HG03039 (cell line): ENCODE measurements around the gene ELMO3.

ENCODE experiments used
- ATAC-seq: cut with Tn5 transposase; IDR thresholded peaks from one replicate; pipeline ENCODE4 v1.9.1; 2021; ENCODE audit warnings: mild to moderate bottlenecking, moderate library complexity; ENCODE audit not compliant: unreplicated experiment

ELMO3 gene, protein sequence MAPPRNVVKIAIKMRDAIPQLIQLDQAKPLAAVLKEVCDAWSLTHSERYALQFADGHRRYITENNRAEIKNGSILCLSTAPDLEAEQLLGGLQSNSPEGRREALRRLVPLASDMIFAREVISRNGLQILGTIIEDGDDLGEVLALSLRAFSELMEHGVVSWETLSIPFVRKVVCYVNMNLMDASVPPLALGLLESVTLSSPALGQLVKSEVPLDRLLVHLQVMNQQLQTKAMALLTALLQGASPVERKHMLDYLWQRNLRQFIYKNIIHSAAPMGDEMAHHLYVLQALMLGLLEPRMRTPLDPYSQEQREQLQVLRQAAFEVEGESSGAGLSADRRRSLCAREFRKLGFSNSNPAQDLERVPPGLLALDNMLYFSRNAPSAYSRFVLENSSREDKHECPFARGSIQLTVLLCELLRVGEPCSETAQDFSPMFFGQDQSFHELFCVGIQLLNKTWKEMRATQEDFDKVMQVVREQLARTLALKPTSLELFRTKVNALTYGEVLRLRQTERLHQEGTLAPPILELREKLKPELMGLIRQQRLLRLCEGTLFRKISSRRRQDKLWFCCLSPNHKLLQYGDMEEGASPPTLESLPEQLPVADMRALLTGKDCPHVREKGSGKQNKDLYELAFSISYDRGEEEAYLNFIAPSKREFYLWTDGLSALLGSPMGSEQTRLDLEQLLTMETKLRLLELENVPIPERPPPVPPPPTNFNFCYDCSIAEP

DNA sequence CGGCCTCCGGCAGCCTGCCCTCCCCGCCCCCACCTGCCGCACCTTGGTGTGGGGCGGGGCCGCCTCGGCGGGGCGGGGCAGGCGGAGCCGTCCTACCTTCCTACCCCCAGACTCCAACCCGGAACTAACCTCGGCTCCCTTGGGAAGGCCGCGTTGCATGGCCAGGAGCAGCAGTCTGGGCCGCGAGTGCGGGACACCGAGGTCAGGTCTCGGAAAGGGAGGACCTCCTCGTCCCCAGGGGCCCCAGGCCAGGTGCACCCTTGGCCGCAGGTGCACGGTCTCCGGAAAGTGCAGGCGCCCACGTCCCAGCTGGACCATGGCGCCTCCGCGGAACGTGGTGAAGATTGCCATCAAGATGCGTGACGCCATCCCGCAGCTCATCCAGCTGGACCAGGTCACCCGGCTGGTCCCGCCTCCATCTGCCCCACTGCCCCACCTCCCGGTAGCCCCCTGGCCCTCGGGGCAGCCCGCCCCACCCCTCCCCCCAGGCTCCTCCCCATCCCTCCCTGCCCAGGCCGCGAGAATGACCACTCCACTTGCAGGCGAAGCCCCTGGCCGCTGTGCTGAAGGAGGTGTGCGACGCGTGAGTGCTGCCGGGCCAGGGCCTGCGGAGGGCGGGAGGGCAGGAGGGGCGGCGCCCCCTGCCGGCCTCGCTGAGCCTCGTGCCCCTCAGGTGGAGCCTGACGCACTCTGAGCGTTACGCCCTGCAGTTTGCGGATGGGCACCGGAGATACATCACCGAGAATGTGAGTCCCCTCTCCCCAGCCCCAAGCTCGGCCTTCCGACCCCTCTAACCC, at the start of gene ELMO3:
Gene ELMO3, plus strand, starts transcription at position 121 of the 797 bp plus-strand sequence. Its CDS starts 196 bp downstream, at position 317.
- no peak for ATAC-seq

DNA sequence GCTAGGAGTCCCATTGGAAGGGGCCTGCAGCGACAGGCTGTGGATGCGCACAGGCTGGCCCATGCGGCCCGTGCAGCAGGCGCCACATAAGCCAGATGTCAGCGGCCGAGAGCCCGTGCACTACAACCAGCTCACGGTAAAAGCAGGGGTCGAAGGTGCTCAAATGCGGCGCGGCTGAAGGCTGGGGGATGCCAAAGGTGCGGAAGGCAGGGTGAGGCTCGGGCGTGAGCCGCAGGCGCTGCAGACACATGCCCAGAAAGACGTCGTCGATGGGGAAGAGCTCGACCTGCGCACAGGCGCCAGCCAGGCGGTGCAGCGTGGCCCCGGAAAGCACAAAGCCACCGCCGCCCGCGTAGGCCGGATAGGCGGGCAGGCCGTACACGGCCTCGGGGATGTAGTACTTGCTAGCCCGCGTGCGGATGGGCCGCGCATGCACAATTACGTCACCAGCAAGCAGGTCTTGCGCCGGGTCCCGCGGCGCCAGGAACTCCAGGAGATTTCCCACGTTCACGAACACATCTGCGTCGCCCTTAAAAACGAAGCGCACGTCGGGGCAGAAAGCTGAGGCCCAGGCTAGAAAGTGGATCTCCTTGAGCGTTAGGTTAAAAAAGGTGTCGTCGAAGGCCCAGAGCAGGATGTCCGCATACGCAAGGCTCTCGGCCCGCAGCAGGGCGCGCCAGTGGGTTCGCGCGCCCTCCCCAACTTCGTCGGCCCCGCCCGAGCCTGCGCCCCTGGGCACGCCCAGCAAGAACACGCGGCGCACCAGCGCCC, 49.5 kb upstream of the ELMO3 start:
- ATAC-seq: no peak

DNA sequence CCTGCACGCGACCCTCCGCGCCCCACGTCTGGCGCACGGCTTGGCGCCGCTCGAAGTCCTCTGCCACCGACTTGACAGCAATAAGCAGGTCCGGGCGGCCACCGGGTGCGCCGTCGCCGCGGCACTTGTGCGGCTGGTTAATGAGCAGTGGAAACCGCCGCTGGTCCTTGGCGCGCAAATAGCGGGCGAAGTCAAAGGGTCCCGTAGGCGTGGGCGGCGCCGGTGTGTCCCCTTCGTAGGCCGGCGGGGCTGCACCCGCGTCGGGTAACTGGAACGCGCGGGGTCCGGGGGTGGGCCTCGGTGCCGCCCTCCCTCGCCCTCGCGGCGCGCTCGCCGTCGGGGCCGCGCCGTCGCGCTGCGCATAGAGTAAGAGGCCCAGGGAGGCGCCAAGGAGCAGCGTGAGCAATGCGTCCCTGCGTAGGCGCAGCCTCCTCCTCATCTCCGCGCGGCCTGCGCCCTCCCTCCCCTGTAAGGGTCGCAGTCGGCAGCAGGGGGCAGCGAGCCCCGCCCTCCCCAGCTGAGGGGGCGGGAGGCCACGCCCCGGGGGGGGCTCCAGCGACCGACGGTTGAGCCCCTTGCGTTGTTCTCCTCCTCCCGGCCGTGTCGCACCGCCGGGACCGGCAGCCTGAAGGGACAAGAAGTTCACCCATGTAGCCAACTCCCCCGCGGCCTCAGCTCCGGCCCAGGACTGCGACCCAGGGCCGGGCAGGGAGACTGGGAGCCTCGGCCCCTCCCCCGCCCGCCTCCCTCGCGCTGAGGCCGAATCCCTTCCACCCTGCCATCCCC, 48.7 kb upstream of the ELMO3 start:
- ATAC-seq: peak; percentile 23

DNA sequence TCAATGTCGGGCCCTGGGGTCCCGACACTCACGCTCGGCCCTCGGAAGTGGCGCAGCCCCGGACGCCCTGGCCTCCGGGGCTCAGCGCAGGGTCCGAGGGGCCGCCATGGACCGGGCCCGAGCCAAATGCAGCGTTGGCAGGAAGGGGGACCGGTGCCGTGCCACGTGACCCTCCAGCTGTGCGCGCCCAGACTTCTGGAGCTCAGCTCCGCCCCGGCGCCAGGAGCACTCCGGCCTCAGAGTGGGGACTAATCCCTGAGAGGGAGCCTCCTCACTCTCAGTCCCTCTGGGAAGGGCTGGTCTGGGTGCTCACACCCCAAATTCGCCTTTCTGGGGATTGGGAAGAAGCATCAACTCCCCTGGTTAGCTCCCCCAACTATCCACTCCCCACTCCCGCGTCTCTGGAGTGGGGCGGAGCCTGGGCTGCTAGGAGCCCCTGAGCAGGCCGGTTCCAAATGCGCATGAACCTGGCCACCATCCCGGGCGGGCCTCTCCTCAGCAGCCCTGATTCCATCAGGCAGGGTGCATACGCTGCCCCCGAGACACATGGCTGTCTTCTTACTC, 48.0 kb upstream of the ELMO3 start, which contains the start of gene B3GNT9:
Gene B3GNT9, minus strand, starts transcription at position 166 of the 564 bp plus-strand sequence. CDS start 513 bp downstream, outside the sequence.
- peak; percentile 48 for ATAC-seq

DNA sequence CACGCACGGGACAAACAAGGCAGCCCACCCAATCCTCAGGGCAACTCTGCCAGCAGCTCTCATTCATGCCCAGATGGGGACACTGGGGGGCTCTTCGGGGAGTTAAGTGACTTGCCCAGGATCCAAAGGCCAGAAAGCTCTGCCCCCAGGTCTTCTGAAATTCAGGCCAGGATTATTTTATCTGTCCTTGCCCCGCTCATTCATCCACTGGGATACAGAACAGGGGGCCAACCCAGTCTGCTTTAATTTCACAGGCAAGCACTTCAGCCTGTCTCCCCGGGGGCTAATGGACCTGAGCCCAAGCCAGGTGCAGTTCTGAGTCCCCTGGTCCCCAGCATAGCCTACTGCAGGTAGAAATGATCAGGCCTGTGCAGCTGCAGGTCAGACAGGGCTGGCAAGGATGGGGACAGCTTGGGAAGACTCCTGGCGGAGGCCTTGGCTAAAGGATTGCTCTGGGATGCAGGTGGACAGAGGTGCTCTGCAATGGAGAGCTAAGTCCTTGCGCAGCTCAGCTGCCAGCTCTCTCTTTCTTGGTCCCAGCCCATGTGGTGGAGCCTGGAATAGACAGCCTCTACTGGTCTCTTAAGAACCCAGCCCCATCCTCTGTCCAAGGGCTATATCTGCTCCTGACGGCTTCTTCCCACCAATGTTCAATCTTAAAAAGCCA, 47.4 kb upstream of the ELMO3 start:
- no peak for ATAC-seq

DNA sequence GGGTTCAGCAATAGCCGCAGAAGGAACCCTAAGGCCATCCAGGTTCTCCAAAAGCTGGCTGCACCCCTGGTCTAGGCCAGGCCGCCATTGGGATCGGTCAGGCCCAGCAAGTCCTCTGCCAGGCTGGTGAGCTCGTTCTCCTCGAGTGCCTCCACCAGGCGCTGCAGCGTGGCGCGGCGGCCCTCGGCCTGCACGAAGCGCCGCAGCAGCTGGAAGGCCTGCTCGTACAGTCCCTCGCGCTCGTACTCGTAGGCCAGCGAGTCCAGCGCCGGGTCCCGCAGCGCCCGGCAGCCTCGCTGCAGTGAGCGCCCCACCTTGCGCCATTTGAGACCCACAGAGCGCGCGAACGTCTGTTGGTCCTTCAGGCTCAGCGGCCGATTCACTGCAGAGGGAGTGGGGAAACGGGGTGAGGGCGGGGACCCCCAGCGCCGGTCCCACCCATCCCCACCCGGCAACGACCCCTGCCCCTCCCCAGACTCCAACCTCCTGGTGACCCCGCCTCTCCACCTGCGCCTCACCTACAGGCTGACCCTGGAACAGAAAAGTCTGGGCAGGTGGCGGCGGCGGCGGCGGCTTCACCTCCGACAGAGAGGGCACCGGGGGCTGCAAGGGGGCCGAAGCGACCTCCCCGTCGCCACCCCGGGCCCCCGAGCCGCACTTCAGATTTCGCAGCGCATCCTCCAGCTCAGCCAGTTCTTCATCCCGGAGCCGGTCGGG, 44.2 kb upstream of the ELMO3 start:
- no peak for ATAC-seq

DNA sequence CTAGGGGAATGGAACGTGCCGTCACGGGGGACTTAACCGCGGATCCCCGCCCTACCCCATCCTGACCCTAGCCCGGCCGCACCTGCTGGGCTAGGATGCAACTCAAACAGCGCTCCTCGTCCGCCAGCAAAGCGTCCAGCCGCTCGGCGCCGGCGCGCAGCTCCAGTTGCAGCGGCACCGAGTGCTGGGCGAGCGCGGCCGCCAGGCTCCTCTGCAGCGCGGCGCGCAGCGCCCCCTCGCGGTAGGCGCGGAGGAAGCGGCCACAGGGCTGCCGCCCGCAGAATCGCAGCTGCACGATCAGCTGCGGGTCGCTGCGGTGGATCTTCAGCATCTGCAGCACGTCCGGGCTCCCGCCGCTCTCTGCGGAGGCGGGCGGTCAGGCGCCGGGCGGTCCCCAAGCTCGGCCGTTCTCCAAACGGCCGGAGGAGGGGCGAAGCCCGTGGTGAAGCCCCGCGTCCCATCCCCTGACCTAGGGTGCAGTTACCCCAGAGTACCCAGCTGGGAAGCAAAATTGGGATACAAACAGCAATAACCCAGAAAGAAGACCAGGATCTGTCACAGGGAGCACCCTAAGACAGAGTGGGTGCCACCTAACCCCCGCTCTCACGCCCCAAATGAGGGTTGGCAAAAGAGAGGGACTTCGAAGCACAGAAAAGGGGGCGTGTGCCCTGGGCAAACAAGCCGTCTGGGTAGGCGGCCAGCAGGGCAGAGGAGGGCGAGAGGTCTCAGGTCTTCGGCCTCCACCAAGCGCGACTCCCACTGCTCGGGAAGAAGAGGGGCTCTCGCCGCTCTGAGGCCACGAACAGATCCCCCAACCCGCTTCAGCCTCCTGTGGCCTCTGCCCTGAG, 43.4 kb upstream of the ELMO3 start:
- ATAC-seq: no peak

DNA sequence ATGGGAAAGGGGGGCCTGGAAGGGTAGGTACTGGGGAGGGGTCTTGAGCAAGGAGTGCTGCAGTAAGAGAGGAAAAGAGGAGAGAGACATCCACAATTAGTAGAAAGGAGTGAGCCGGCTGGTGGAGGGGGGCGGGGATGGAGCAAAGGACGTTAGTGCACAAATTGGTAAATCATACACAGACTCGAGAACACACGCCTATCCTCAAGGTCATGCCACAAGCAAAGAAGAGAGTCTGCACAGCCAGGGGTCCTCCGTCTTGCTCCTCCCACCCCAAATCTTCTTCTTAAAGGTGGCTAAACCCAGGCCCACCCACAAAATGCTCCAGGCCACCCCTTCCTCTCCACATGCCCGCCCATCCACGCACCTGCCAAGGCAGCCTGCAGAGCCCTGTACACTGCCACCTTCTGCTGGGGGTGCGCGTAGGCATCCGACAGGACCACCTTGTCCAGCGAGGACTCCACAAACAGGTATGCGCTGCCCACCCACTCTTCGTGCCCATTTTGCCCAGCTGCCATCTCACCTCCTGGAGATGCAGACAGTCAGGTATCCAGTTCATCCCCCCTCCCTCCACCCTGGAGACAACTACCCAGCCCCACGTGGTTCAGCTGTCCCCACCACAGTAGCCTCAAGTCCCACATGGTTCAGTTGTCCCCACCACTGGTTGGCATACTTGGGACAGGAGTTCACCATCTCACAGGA, 42.6 kb upstream of the ELMO3 start:
- no peak for ATAC-seq

DNA sequence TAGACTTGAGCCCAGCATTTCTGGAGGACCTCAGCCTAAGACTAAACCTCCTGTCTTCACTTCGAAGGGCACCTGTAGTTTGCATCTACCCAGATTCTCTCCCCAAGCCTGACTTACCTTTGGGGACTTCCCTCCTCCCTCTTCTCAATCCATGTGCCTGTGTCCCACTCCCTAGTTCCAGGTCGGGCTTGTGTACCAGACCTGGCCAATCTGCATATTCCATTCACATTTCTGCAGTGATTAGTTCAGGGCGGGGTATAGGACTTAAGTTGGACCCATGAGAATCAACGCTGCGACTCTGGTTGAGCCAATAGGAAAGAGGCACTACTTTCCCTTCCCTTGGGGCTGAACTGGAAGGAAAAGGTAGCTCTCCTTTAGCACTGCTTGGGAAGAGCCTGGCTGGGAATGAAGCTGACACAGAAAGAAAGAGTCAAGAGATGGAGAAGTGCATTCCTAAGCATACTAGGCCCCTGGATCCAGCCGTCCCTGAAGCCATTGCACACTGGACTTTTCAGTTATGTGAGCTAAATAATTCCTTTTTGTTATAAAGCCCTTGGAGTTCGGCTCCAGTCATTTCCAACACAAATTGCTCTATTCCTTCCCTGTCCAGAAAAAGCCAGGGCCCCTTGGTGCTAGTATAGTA, 41.7 kb upstream of the ELMO3 start:
- ATAC-seq: no peak

DNA sequence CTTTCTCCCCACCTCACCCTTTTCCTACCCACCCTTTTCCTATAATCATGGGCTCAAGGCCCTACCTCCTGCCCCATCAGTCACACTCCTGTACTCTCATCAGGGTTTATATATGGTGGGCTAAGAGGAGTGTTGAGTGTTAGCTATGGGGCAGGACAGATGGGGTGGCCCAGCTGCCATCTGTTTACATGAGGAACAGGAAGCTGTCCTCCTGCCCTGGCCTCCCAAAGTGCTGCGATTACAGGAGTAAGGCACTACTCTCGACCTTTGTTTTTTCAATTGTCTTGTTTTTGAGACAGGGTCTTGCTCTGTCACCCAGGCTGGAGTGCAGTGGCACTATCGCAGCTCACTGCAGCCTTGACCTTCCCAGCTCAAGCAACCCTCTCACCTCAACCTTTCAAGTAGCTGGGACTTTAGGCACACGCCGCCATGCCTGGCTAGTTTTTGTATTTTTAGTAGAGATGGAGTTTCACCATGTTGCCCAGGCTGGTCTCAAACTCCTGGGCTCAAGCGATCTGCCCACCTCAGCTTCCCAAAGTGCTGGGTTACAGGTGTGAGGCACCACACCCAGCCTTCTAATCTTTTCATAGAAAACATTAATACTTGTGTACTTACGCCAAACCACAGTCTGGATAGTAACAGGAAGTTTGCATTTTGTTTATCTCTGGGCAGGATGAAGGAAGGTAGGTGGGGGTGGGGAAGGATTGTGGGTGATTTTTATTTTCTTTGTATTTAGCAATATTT, 40.9 kb upstream of the ELMO3 start:
- ATAC-seq: no peak

DNA sequence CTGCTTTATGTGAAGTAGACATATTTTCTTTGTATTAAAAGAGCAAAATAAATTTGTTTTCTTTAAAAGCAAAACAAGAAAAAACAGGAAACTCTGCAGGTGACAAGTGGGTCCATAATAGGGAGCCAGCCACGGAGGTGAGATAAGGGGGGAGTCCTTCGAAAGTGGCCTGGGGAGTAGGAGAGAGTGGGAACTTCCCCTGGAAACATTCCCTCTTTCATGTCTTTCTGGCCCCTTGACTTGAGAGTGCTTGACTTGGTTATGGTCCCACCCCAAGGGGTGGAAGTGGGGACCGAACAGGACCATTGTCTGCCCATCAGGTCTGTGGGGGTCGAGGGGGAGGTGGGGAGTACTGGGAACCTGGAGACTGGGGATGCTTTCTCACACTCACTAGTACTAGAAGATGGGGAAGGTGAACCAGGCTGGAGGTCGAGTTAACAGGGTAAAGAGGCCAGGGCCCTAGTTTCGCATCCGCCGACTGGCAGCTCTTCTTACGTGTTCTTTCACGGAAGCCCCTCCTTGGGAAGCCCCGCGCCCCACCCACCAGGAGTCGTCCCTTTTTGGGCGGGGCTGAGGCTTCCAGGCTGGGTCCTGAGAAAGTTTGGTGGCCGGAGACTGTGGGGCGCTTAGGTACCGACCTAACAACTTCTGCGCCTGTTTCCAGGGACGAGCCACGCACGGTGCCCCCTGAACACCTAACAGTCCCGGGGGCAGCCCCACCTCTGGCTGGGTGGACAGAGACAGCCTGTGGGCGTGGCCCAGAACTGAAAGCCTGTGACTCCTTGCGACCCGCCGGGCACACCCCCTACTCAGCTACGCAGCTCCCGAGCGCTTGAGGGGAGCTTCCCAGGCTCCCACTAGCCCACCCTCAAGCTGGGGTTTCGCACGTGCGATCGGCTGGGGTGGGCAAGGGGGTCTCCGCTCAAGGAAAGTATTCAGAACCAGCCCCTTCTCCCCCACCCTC, 40.0 kb upstream of the ELMO3 start:
- peak; percentile 33 for ATAC-seq

DNA sequence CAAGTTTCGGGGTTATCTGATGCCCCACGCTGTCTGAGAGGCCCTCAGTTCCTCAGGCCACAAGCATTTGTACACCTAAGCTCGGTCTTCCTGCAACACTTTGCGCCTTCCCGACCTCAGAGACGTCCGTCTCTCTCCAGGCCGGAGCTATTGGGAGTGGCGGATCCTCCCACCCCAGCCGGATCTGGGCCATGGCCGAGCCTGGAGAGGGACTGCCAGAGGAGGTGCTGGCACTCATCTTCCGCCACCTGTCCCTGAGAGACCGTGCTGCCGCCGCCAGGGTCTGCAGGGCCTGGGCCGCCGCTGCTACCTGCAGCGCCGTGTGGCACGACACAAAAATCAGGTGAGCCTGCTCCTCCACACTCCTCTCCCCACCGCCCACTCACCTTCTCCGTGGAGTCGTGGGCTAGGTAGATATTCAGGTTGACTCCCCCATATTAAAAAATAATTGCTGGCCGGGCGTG, 37.3 kb upstream of the ELMO3 start:
- no peak for ATAC-seq

DNA sequence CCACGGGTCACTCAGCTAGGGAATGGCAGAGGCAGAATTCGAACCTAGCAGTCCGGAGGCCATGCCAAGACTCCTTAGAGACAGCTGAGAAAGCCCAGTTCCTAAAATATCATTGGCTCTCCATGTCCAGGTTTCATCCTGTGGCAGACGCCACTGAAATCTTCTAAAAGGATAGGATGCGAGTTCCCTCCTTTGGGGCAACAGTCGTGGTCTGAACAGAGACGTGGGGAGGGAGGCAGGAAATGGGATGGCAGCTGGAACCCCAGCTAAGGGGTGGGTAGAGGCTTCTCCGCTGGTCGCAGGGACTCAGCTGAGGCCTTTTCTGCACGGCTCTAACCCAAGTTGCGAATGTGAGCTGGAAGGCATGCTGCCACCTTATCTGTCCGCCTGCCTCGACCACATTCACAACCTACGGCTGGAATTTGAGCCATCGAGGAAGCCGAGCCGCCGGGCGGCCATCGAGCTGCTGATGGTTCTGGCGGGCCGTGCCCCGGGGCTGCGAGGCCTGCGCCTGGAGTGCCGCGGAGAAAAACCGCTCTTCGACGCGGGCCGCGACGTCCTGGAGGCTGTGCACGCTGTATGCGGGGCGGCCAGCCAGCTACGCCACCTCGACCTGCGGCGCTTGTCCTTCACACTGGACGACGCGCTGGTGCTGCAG, 36.3 kb upstream of the ELMO3 start:
- ATAC-seq: no peak
